PC-9 (cell line): ENCODE measurements around the gene HOXA9.

Experiments
- CTCF ChIP-seq: fragments of 200-600 bp; sonication (generic); conservative IDR thresholded peaks from 2 replicates; pipeline ENCODE4 v1.6.1; 2017; ENCODE audit warnings: mixed run types, antibody characterized with exemption, mild to moderate bottlenecking, moderate library complexity
- EZH2 ChIP-seq: fragments of 200-600 bp; sonication (generic); IDR thresholded peaks from 2 replicates; pipeline ENCODE4 v1.8.0; 2017; ENCODE audit warnings: antibody characterized with exemption, low read depth

GRCh38 chr7:27197137-27198042, 32.1 kb upstream of the HOXA9 start:
- no peak for TF ChIP-seq CTCF
- TF ChIP-seq EZH2 = no peak
